Spinal cord (tissue), 10 donors: Measurements from ENCODE around the gene ZMYND8. TPM values are rescaled to one million over a fixed set of nuclear protein-coding genes. Genes with fewer than 3 reads are reported as not detected.
A peak's percentile ranks its signal among the peaks of the same experiment; 100 is the strongest.
"Not testable (repeated sequence)": the region's sequence is repeated elsewhere in the genome, so short reads cannot be mapped to it uniquely, and the experiment has no call there.

ENCODE experiments used
- DNase-seq, 6 donors: peaks; one replicate each; pipeline versions ENCODE4 v3.0.0 to v3.0.0-alpha.2; 2013 to 2015; ENCODE audit warnings: low spot score in 6 of 6, low read depth in 4 of 6
- H3K27ac ChIP-seq: one replicate; pipeline ENCODE4 v1.5.1; 2013; ENCODE audit warnings: low read depth, low read length, control low read depth
- H3K27me3 ChIP-seq: one replicate; pipeline ENCODE4 v1.6.1; 2013; ENCODE audit warnings: low read length; ENCODE audit not compliant: control insufficient read depth, insufficient read depth
- H3K36me3 ChIP-seq: one replicate; pipeline ENCODE4 v1.6.1; 2013; ENCODE audit warnings: low read length; ENCODE audit not compliant: control insufficient read depth, insufficient read depth
- H3K4me1 ChIP-seq: one replicate; pipeline ENCODE4 v1.6.1; 2013; ENCODE audit warnings: low read length; ENCODE audit not compliant: control insufficient read depth, insufficient read depth
- H3K4me3 ChIP-seq: one replicate; pipeline ENCODE4 v1.5.1; 2013; ENCODE audit warnings: low read depth, low read length, control low read depth
- H3K9me3 ChIP-seq: one replicate; pipeline ENCODE4 v1.6.1; 2013; ENCODE audit warnings: low read length; ENCODE audit not compliant: control insufficient read depth, insufficient read depth
- WGBS: methylation state at CpG from one replicate; pipeline ENCODE4 v1.1.5; 2013; ENCODE audit warnings: missing lambda C conversion rate; ENCODE audit not compliant: insufficient coverage; 5-methylcytosine and 5-hydroxymethylcytosine counted together
- long read RNA-seq, 4 donors: transcript quantifications; one replicate each; lab custom pipeline, GENCODE V29; 2026
- polyA plus RNA-seq, 2 donors: library from polyadenylated mRNA; unstranded; fragments of 120-200 nt; gene quantifications; one replicate each; pipeline ENCODE4 v1.2.1, GENCODE V29; 2013; ENCODE audit not compliant: insufficient read length in 2 of 2
- total RNA-seq, 2 donors: library from RNA; depleted of rRNA in 1 of 2; stranded (reverse); fragments of 120-200 nt in 1 of 2; fragments of >200 nt in 1 of 2; gene quantifications; one replicate each; pipeline versions ENCODE4 v1.2.3 to v1.2.4, GENCODE V29; 2013 to 2014
- donor health status: healthy.

Gene ZMYND8
- total RNA-seq (10 to 100 TPM; 31.1 to 32.8 TPM), polyA plus RNA-seq (10 to 100 TPM; 42.1 to 45.8 TPM)
- long read RNA-seq, donor 1, partial matches to known transcripts, result 14 of 14 reads
- long read RNA-seq, donor 1, other reads (novel, unspliced or antisense), result 0 of 14 reads
- long read RNA-seq, donor 2, result 0 reads
- long read RNA-seq, donor 3, result 0 reads
- long read RNA-seq, donor 4, result 0 reads

GRCh38 chr20:47356526-47357295 is at the start of gene ZMYND8:
ZMYND8 (minus strand) TSS chr20:47356699; CDS start chr20:47356670, 29 bp downstream.
- 6% methylated on average over 12 of the region's 21 CpGs for WGBS
- H3K27ac ChIP-seq, result peak within 1 kb of the TSS; percentile 100
- peak within 1 kb of the TSS; percentile 31 for H3K4me3 ChIP-seq
- peaks cover 79% of the 10 kb centered on the region for H3K4me1 ChIP-seq
- peak in 5 of 6 donors; percentile 94 to 99 (median 96) for DNase-seq
- no peaks in the 10 kb centered on the region for H3K27me3 ChIP-seq
- H3K36me3 ChIP-seq, result peaks cover 5% of the 10 kb centered on the region
- no peaks in the 10 kb centered on the region for H3K9me3 ChIP-seq

GRCh38 chr20:47405775-47406325 is 49.4 kb upstream of the ZMYND8 start:
- H3K36me3 ChIP-seq, result no peaks in the 10 kb centered on the region
- H3K9me3 ChIP-seq, result peaks cover 2% of the 10 kb centered on the region
- H3K27ac ChIP-seq, result no peak overlapping the region
- no peaks in the 10 kb centered on the region for H3K4me1 ChIP-seq
- no peak for DNase-seq
- H3K4me3 ChIP-seq, result no peak overlapping the region
- WGBS, result 80% methylated on average over 1 of the region's 4 CpGs
- no peaks in the 10 kb centered on the region for H3K27me3 ChIP-seq

DNA sequence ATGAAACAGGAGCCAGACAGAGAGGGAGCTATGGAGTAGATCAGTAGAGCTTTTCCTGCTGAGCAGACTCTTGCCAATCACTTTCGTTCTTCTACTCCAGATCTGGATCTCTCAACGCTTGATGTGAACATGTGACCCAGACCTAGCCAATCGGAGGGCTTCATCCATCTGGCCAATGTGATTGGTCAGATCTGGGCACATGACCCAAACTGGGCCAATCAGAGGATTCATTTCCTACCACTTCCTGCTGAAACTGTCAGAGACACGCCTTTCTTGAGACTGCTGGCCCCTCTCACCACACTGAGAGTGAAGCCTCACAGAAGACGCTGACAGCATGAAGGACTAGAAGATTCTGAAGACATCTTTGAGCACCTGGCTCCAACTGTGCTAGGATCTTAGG is 44.2 kb upstream of the ZMYND8 start:
- H3K36me3 ChIP-seq, result no peaks in the 10 kb centered on the region
- no peak for DNase-seq
- H3K4me3 ChIP-seq, result no peak overlapping the region
- no peaks in the 10 kb centered on the region for H3K27me3 ChIP-seq
- H3K9me3 ChIP-seq, result peaks cover 2% of the 10 kb centered on the region
- H3K27ac ChIP-seq, result no peak overlapping the region
- 98% methylated on average over 3 of the region's 5 CpGs for WGBS
- no peaks in the 10 kb centered on the region for H3K4me1 ChIP-seq

DNA sequence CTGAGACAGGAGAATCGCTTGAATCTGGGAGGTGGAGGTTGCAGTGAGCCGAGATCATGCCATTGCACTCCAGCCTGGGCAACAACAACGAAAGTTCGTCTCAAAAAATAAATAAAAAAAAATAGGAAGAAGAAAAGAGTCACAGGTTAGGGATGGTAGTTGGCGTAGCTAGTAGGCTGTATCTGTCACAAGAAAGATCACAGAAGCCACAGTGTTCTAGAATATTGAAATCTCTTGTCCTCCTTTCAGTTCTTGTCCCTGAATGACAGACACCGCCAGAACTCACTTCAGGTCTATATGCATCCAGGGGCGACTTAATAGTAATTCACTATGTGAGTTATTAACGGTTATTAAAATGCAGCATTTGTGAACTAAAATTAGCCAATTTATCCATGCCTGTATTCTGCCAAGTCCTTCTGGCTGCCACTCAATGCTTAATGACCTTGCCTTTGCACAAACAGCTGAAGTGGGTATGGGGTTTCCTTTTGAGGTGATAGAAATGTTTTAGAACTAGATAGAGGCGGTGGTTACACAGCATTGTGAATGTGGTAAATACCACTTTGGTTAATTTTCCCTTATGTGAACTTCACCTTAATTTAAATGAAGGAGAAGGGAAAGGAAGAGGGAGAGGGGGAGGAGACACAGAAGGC is 41.3 kb upstream of the ZMYND8 start:
- Histone ChIP-seq H3K27me3 (no peaks in the 10 kb centered on the region), H3K36me3 (no peaks in the 10 kb centered on the region), H3K27ac (no peak overlapping the region), H3K4me3 (no peak overlapping the region), H3K4me1 (no peaks in the 10 kb centered on the region), H3K9me3 (no peaks in the 10 kb centered on the region)
- 81% methylated on average over 5 of the region's 9 CpGs for WGBS
- peak in 2 of 6 donors; percentile 11 to 29 for DNase-seq

DNA sequence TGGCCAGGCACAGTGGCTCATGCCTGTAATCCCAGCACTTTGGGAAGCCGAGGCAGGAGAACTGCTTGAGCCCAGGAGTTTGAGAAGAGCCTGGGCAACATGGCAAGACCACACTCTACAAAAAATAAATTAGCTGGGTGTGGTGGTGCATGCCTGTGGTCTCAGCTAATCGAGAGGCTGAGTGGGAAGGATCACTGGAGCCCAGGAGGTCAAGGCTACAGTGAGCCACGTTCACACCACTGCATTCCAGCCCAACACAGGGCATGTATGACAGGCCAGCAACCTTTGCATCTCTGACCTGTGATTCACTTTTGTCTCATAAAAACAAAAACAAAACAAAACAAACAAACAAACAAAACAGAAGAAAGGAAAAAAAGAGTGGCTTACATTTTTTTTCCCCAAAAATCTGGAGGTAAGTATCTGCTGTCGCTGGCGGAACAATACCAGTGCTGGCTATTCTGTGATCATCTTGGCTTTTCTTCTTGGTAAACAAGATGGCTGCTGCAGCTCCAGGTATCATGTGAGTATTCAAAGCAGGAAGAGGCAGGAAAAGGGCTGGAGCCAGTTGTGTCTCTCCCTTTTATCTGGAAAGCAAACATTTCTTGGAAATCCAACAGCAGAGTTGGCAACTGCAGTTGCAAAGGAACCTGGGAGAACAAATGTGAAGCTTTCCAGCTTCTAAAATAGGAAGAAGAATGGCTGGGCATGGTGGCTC is 40.4 kb upstream of the ZMYND8 start:
- no peak overlapping the region for H3K4me3 ChIP-seq
- no peak overlapping the region for H3K27ac ChIP-seq
- H3K27me3 ChIP-seq, result no peaks in the 10 kb centered on the region
- H3K9me3 ChIP-seq, result no peaks in the 10 kb centered on the region
- H3K36me3 ChIP-seq, result no peaks in the 10 kb centered on the region
- 96% methylated on average over 3 of the region's 5 CpGs for WGBS
- DNase-seq, result no peak
- no peaks in the 10 kb centered on the region for H3K4me1 ChIP-seq

- H3K36me3 ChIP-seq, DNase-seq, H3K4me3 ChIP-seq, H3K27me3 ChIP-seq, H3K27ac ChIP-seq, H3K4me1 ChIP-seq, H3K9me3 ChIP-seq: not testable (repeated sequence)
- WGBS, result 96% methylated on average over 7 of the region's 11 CpGs
Observed at GRCh38 chr20:47393796-47394514, 37.5 kb upstream of the ZMYND8 start.

- no peaks in the 10 kb centered on the region for H3K4me1 ChIP-seq
- H3K36me3 ChIP-seq, result no peaks in the 10 kb centered on the region
- no peak overlapping the region for H3K27ac ChIP-seq
- H3K9me3 ChIP-seq, result no peaks in the 10 kb centered on the region
- H3K4me3 ChIP-seq, result no peak overlapping the region
- no peak for DNase-seq
- H3K27me3 ChIP-seq, result no peaks in the 10 kb centered on the region
- 96% methylated on average over 2 of the region's 2 CpGs for WGBS
Observed at GRCh38 chr20:47392721-47393073, 36.2 kb upstream of the ZMYND8 start.

GRCh38 chr20:47392015-47392720 is 35.7 kb upstream of the ZMYND8 start:
- H3K4me3 ChIP-seq, result no peak overlapping the region
- no peaks in the 10 kb centered on the region for H3K9me3 ChIP-seq
- H3K36me3 ChIP-seq, result no peaks in the 10 kb centered on the region
- no peaks in the 10 kb centered on the region for H3K4me1 ChIP-seq
- H3K27ac ChIP-seq, result no peak overlapping the region
- peak in 1 of 6 donors; percentile 5 for DNase-seq
- 86% methylated on average over 5 of the region's 7 CpGs for WGBS
- no peaks in the 10 kb centered on the region for H3K27me3 ChIP-seq
